ENCODE data around the gene TOPAZ1. TPM values are rescaled to one million over a fixed set of nuclear protein-coding genes. Genes with fewer than 3 reads are reported as not detected.

TOPAZ1 gene
- total RNA-seq (ENCODE audit: low replicate concordance): not detected in 2 replicates

GRCh38 chr3:44241706-44242105 is at the start of gene TOPAZ1:
TOPAZ1 (plus strand) TSS chr3:44241886; CDS start chr3:44242054, 168 bp downstream.

GRCh38 chr3:44338010-44338827 is 96.5 kb downstream of the TOPAZ1 start, which contains the start of gene TCAIM:
TCAIM (plus strand) TSS chr3:44338766; CDS start chr3:44354783, 16,017 bp downstream.

Other genes with a start within 250 kb of the TOPAZ1 start
- gene TCAIM, start 96.9 kb downstream of the TOPAZ1 start, total RNA-seq (ENCODE audit: low replicate concordance): 10.8 and 14.5 TPM in 2 replicates
- gene ZNF445, start 235.8 kb downstream of the TOPAZ1 start, total RNA-seq (ENCODE audit: low replicate concordance): 6.9 and 9.1 TPM in 2 replicates